Natural killer cell (primary cell): Measurements from ENCODE around the gene GRK1. TPM values are rescaled to one million over a fixed set of nuclear protein-coding genes. Genes with fewer than 3 reads are reported as not detected.
A peak's percentile ranks its signal among the peaks of the same experiment; 100 is the strongest.

Source experiments
- ATAC-seq, 3 donors: fragments of 150-1000 bp in 2 of 3; fragments of 200-7000 bp in 1 of 3; cut with Tn5 transposase; 1 replicate in 1 of 3; 2 replicates in 2 of 3; pipeline ENCODE4 v1.10.0; 2021; ENCODE audit warnings: mild to moderate bottlenecking in 2 of 3, moderate library complexity in 2 of 3
- DNase-seq, 2 donors: peaks; one replicate each; pipeline versions ENCODE4 v3.0.0 to v3.0.0-alpha.2; 2013 to 2021; ENCODE audit warnings: mixed read lengths in 1 of 2
- H3K27ac ChIP-seq: one replicate; pipeline ENCODE4 v1.5.1; 2013; ENCODE audit warnings: mild to moderate bottlenecking, low read length
- H3K27me3 ChIP-seq: one replicate; pipeline ENCODE4 v1.6.1; 2013; ENCODE audit warnings: low read length; ENCODE audit not compliant: control insufficient read depth, insufficient read depth
- H3K36me3 ChIP-seq: one replicate; pipeline ENCODE4 v1.6.1; 2013; ENCODE audit warnings: low read length; ENCODE audit not compliant: control insufficient read depth, insufficient read depth
- H3K4me1 ChIP-seq: one replicate; pipeline ENCODE4 v1.6.1; 2013; ENCODE audit warnings: low read length; ENCODE audit not compliant: control insufficient read depth, insufficient read depth
- H3K4me3 ChIP-seq: one replicate; pipeline ENCODE4 v1.5.1; 2013; ENCODE audit warnings: low read length
- H3K9me3 ChIP-seq: one replicate; pipeline ENCODE4 v1.6.1; 2013; ENCODE audit warnings: low read length; ENCODE audit not compliant: control insufficient read depth, insufficient read depth
- H3K27ac Mint-ChIP-seq, 2 donors: one replicate each; pipeline ENCODE4 v1.8.0; 2022; ENCODE audit warnings: mild to moderate bottlenecking in 2 of 2, mixed read lengths in 2 of 2, moderate library complexity in 1 of 2
- H3K27me3 Mint-ChIP-seq, 2 donors: one replicate each; pipeline ENCODE4 v1.8.0; 2022; ENCODE audit warnings: low read depth in 2 of 2, mixed read lengths in 2 of 2
- H3K36me3 Mint-ChIP-seq: one replicate; pipeline ENCODE4 v1.8.0; 2022; ENCODE audit warnings: mixed read lengths
- H3K4me1 Mint-ChIP-seq, 2 donors: one replicate each; pipeline ENCODE4 v1.8.0; 2022; ENCODE audit warnings: mixed read lengths in 2 of 2
- H3K4me3 Mint-ChIP-seq: one replicate; pipeline ENCODE4 v1.8.0; 2022; ENCODE audit warnings: mild to moderate bottlenecking, moderate library complexity, mixed read lengths
- H3K9me3 Mint-ChIP-seq, 2 donors: one replicate each; pipeline ENCODE4 v1.8.0; 2022; ENCODE audit warnings: mixed read lengths in 2 of 2
- WGBS: methylation state at CpG from one replicate; pipeline ENCODE4 v1.1.7; 2013; ENCODE audit warnings: missing lambda C conversion rate; ENCODE audit not compliant: insufficient coverage; 5-methylcytosine and 5-hydroxymethylcytosine counted together
- intact Hi-C: fragments of 100-400 bp; cut with micrococcal nuclease; formaldehyde crosslinking; loops from one replicate; pipeline ENCODE4 v1.14.2; 2022
- total RNA-seq, 4 donors: library from RNA; stranded (reverse); fragments of 120-200 nt in 1 of 4; gene quantifications; one replicate each; pipeline versions ENCODE4 v1.2.3 to v1.2.4, GENCODE V29; 2013 to 2022
- TF ChIP-seq, protein P1 (sequence below): fragments of 200-600 bp; IDR thresholded peaks from one replicate; pipeline ENCODE4 v1.8.0; 2022; ENCODE audit warnings: antibody characterized with exemption

GRK1 gene
- total RNA-seq, 3 donors from 2014 or later (not counting 1 experiment from before 2014, with no cell fraction given) = not detected

DNA sequence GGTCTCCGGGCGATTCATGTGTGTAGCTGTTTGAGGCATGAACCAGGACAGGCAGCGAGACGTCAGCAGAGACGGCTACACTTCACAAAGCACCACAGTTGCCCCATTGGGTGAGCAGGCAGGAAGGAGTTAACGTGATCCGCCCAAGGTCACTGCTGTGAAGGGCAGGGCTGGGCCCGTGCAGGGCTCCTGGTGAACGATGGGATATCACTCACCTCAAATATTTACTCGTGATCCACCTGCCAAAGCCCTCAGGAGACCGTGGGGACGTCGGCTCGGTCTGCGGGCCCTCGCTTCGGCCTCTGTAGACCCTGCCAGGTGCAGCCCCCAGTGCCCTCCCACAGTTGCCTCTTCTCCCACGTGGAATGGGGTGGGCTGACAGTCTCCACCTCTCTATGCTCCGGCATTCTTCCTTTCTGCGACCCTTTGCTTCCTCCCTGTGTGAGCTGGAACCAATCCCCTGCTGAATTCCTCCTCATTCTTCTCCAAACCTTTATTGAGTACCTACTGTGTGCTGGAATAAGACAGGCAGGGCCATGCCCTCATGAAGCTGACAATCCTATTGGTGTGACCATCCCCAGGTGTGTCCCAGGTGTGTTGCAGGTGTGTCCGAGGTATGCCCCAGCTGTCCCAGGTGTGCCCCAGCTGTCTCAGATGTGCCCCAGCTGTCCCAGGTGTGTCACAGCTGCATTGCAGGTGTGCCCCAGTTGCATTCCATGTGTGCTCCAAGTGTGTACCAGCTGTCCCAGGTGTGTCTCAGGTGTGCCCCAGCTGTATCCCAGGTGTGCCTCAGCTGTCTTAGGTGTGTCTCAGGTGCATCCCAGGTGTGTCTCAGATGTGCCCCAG is 2.0 kb upstream of the GRK1 start:
- no peak for ATAC-seq
- DNase-seq = peak in 1 of 2 donors; percentile 14
- no peak overlapping the region for H3K27ac Mint-ChIP-seq

DNA sequence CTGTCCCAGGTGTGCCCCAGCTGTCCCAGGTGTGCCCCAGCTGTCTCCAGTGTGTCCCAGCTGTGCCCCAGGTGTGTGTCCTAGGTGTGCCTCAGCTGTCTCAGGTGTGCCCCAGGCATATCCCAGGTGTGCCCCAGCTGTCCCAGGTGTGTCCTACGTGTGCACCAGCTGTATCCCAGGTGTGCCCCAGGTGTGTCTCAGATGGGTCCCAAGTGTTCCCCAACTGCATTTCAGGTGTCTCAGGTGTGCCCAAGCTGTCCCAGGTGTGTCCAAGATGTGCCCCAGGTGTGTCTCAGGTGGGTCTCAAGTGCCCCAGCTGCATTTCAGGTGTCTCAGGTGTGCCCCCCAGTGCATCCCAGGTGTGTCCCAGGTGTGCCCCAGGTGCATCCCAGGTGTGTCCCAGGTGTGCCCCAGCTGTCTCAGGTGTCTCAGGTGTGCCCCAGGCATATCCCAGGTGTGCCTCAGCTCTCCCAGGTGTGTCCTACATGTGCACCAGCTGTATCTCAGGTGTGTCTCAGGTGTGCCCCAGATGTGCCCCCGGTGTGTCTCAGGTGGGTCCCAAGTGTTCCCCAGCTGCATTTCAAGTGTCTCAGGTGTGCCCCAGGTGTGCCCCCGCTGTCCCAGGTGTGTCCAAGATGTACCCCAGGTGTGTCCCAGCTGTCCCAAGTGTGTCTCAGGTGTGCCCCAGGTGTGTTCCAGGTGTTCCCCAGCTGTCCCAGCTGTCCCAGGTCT is 1.3 kb upstream of the GRK1 start:
- ATAC-seq = no peak
- H3K9me3 Mint-ChIP-seq = peaks cover 3 to 5% of the 10 kb centered on the region in 2 donors

More for the DNA sequence above, 2.0 kb upstream of the GRK1 start:
- Mint-ChIP-seq H3K27me3 (no peaks in the 10 kb centered on the region), H3K4me3 (no peak overlapping the region), H3K9me3 (peaks cover 4 to 7% of the 10 kb centered on the region in 2 donors), H3K36me3 (peaks cover 12% of the 10 kb centered on the region), H3K4me1 (no peaks in the 10 kb centered on the region)
- no peaks in the 10 kb centered on the region for H3K4me1 ChIP-seq
- H3K27ac ChIP-seq = no peak overlapping the region
- 83% methylated on average over 21 of the region's 21 CpGs for WGBS
- intact Hi-C loops = no loop called here
- peaks cover 2% of the 10 kb centered on the region for H3K27me3 ChIP-seq
- no peak overlapping the region for H3K4me3 ChIP-seq
- H3K36me3 ChIP-seq = no peaks in the 10 kb centered on the region
- TF ChIP-seq, protein P1, sequence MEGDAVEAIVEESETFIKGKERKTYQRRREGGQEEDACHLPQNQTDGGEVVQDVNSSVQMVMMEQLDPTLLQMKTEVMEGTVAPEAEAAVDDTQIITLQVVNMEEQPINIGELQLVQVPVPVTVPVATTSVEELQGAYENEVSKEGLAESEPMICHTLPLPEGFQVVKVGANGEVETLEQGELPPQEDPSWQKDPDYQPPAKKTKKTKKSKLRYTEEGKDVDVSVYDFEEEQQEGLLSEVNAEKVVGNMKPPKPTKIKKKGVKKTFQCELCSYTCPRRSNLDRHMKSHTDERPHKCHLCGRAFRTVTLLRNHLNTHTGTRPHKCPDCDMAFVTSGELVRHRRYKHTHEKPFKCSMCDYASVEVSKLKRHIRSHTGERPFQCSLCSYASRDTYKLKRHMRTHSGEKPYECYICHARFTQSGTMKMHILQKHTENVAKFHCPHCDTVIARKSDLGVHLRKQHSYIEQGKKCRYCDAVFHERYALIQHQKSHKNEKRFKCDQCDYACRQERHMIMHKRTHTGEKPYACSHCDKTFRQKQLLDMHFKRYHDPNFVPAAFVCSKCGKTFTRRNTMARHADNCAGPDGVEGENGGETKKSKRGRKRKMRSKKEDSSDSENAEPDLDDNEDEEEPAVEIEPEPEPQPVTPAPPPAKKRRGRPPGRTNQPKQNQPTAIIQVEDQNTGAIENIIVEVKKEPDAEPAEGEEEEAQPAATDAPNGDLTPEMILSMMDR = no peak
- no peaks in the 10 kb centered on the region for H3K9me3 ChIP-seq

DNA sequence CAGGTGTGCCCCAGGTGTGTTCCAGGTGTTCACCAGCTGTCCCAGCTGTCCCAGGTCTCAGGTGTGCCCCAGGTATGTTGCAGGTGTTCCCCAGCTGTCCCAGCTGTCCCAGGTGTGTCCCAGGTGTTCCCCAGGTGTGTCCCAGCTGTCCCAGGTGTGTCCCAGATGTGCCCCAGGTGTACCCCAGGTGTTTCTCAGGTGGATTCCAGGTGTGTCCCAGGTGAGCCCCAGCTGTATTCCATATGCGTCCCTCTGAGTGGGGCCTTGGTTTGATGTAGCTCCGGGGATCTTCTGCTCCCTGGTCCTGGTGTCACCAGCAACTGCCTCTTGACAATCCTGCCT is 719 bp upstream of the GRK1 start:
- Mint-ChIP-seq H3K4me1 (no peaks in the 10 kb centered on the region), H3K36me3 (peaks cover 2% of the 10 kb centered on the region), H3K27ac (no peak overlapping the region), H3K9me3 (peaks cover under 1 to 2% of the 10 kb centered on the region in 2 donors), H3K27me3 (no peaks in the 10 kb centered on the region), H3K4me3 (no peak overlapping the region)
- intact Hi-C loops = no loop called here
- WGBS = 96% methylated on average over 2 of the region's 2 CpGs
- Histone ChIP-seq H3K36me3 (no peaks in the 10 kb centered on the region), H3K27me3 (peaks cover 2% of the 10 kb centered on the region), H3K4me3 (no peak overlapping the region), H3K9me3 (no peaks in the 10 kb centered on the region), H3K4me1 (no peaks in the 10 kb centered on the region), H3K27ac (no peak overlapping the region)
- DNase-seq (peak in 1 of 2 donors; percentile 10), ATAC-seq (no peak)
- TF ChIP-seq, protein P1 = no peak

More for the DNA sequence above, 1.3 kb upstream of the GRK1 start:
- Mint-ChIP-seq H3K4me3 (no peak overlapping the region), H3K27ac (no peak overlapping the region), H3K4me1 (no peaks in the 10 kb centered on the region), H3K27me3 (no peaks in the 10 kb centered on the region), H3K36me3 (peaks cover 8% of the 10 kb centered on the region)
- peaks cover 2% of the 10 kb centered on the region for H3K27me3 ChIP-seq
- WGBS = 85% methylated on average over 3 of the region's 3 CpGs
- no peaks in the 10 kb centered on the region for H3K36me3 ChIP-seq
- no peaks in the 10 kb centered on the region for H3K9me3 ChIP-seq
- no peak overlapping the region for H3K4me3 ChIP-seq
- intact Hi-C loops = no loop called here
- H3K27ac ChIP-seq = no peak overlapping the region
- peak in 1 of 2 donors; percentile 9 for DNase-seq
- no peaks in the 10 kb centered on the region for H3K4me1 ChIP-seq
- TF ChIP-seq, protein P1 = no peak
